HCT116 (cell line): Measurements from ENCODE around the gene CLTA.

Experiments
- POLR2AphosphoS5 ChIP-seq: IDR thresholded peaks from 2 replicates; pipeline ENCODE4 v1.6.1; 2011; ENCODE audit warnings: mild to moderate bottlenecking, low read depth, low read length, moderate library complexity
- ZNF274 ChIP-seq: fragments of 200-500 bp; sonication (Bioruptor generic); IDR thresholded peaks from 2 replicates; pipeline ENCODE4 v1.6.1; 2014; ENCODE audit warnings: mild to moderate bottlenecking, low read depth, low read length, inconsistent platforms
- TF ChIP-seq, protein P1 (sequence below): IDR thresholded peaks from 2 replicates; pipeline ENCODE4 v1.6.1; 2012

DNA sequence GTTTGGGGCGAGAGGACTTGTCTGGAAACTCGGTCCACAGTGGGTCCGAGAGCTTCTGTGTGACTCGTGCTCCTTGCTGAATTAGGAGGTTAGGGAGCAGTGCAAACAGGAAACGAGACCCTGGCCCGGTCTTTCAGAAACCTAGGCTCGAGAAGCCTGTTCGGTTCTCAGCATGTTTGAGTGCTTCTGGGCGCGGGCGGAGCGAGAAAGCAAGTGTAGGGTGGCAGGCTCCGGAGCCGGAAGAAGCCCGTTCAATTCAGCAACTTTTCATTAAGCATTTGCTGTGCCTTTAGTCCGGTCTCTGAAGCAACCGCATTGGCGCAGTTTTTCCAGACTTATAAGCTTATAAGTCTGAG is 547 bp downstream of the CLTA start:
- no peak for TF ChIP-seq ZNF274
- TF ChIP-seq POLR2AphosphoS5, result no peak
- TF ChIP-seq, protein P1, sequence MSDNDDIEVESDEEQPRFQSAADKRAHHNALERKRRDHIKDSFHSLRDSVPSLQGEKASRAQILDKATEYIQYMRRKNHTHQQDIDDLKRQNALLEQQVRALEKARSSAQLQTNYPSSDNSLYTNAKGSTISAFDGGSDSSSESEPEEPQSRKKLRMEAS, result no peak
